Amniotic epithelial cell (primary cell): Measurements from ENCODE around the gene ERI3.

Source experiments
- DNase-seq: peaks from one replicate; pipeline ENCODE4 v3.0.0-alpha.2; 2010; ENCODE audit warnings: low read depth

ERI3 gene

GRCh38 chr1:44283524-44284173 lies 71.4 kb downstream of the ERI3 start:
- peak; percentile 24 for DNase-seq

GRCh38 chr1:44282704-44283426 lies 72.2 kb downstream of the ERI3 start:
- no peak for DNase-seq

GRCh38 chr1:44281962-44282703 lies 72.9 kb downstream of the ERI3 start:
- DNase-seq, result no peak

GRCh38 chr1:44276901-44277300 lies 78.2 kb downstream of the ERI3 start:
- no peak for DNase-seq

- DNase-seq, result no peak
These were observed 79.1 kb downstream of the ERI3 start for GRCh38 chr1:44275991-44276405.

- DNase-seq, result no peak
These were observed 79.6 kb downstream of the ERI3 start for GRCh38 chr1:44275296-44275962.

GRCh38 chr1:44273560-44274350 lies 81.3 kb downstream of the ERI3 start:
- peak; percentile 45 for DNase-seq

- no peak for DNase-seq
These were observed 82.1 kb downstream of the ERI3 start for GRCh38 chr1:44272992-44273391.

- no peak for DNase-seq
These were observed 83.4 kb downstream of the ERI3 start for GRCh38 chr1:44271646-44272045.

- no peak for DNase-seq
These were observed 84.1 kb downstream of the ERI3 start for GRCh38 chr1:44270686-44271628.

GRCh38 chr1:44268054-44268453 lies 87.0 kb downstream of the ERI3 start:
- no peak for DNase-seq

- no peak for DNase-seq
These were observed 87.6 kb downstream of the ERI3 start for GRCh38 chr1:44267438-44267837.

- DNase-seq, result no peak
These were observed 88.4 kb downstream of the ERI3 start for GRCh38 chr1:44266400-44267344.

- DNase-seq, result no peak
These were observed 89.2 kb downstream of the ERI3 start for GRCh38 chr1:44265656-44266358.

- DNase-seq, result no peak
These were observed 90.6 kb downstream of the ERI3 start for GRCh38 chr1:44264451-44264771.

- DNase-seq, result no peak
These were observed 91.2 kb downstream of the ERI3 start for GRCh38 chr1:44263568-44264450.

GRCh38 chr1:44262816-44263567 lies 92.1 kb downstream of the ERI3 start:
- no peak for DNase-seq
